A673 (cell line): ENCODE results near the gene PRL. TPM values are rescaled to one million over a fixed set of nuclear protein-coding genes. Genes with fewer than 3 reads are reported as not detected.

Source experiments
- BruUV-seq: library from RNA; stranded (reverse); fragments of 400-500 nt; replicated peaks from 2 replicates; lab custom pipeline; 2021; lab: Mats Ljungman, UMichigan
- CTCF ChIA-PET: fragments of 300-600 bp; sonication (Branson Sonifier 250); formaldehyde crosslinking; loops from one replicate; lab custom pipeline; 2022; ENCODE audit warnings: antibody characterized with exemption; lab: Charles Lee
- POLR2A ChIA-PET: fragments of 300-600 bp; sonication (Branson Sonifier 250); formaldehyde crosslinking; loops from one replicate; lab custom pipeline; 2022; ENCODE audit warnings: antibody characterized with exemption; ENCODE audit not compliant: low non-redundant PET; lab: Charles Lee
- DNase-seq: peaks from one replicate; pipeline ENCODE4 v3.0.0-alpha.2; 2015; ENCODE audit warnings: low spot score
- H3K27ac ChIP-seq: fragments of 200-600 bp; sonication (generic); 2 replicates; pipeline ENCODE4 v1.5.1; 2016; ENCODE audit warnings: mixed run types, low read depth, mild to moderate bottlenecking, mixed read lengths, antibody characterized with exemption, low read length; ENCODE audit not compliant: poor library complexity, severe bottlenecking
- H3K27me3 ChIP-seq: fragments of 200-600 bp; sonication (generic); replicated peaks from 2 replicates; pipeline ENCODE4 v1.6.1; 2017; ENCODE audit warnings: mixed run types, low read depth, mild to moderate bottlenecking, mixed read lengths, antibody characterized with exemption, low read length; ENCODE audit not compliant: insufficient read depth, poor library complexity
- H3K36me3 ChIP-seq: fragments of 200-600 bp; sonication (generic); 2 replicates; pipeline ENCODE4 v1.6.1; 2016; ENCODE audit warnings: mixed run types, mild to moderate bottlenecking, mixed read lengths, antibody characterized with exemption, low read length; ENCODE audit not compliant: insufficient read depth, poor library complexity, severe bottlenecking
- H3K4me1 ChIP-seq: fragments of 200-600 bp; sonication (generic); 2 replicates; pipeline ENCODE4 v1.6.1; 2017; ENCODE audit warnings: mixed run types, mild to moderate bottlenecking, mixed read lengths, antibody characterized with exemption, low read length; ENCODE audit not compliant: insufficient read depth, poor library complexity, severe bottlenecking
- H3K4me3 ChIP-seq: fragments of 200-600 bp; sonication (generic); 2 replicates; pipeline ENCODE4 v1.5.1; 2016; ENCODE audit warnings: low read depth, mixed run types, mild to moderate bottlenecking, mixed read lengths, low read length; ENCODE audit not compliant: poor library complexity, severe bottlenecking
- H3K9me3 ChIP-seq: fragments of 200-600 bp; sonication (generic); 2 replicates; pipeline ENCODE4 v1.6.1; 2016; ENCODE audit warnings: mixed run types, low read depth, mild to moderate bottlenecking, mixed read lengths, antibody characterized with exemption, low read length; ENCODE audit not compliant: poor library complexity, severe bottlenecking
- EZH2 ChIP-seq: fragments of 200-600 bp; sonication (generic); IDR thresholded peaks from 2 replicates; pipeline ENCODE4 v1.6.1; 2017; ENCODE audit warnings: borderline replicate concordance, low read depth, mild to moderate bottlenecking, mixed read lengths, antibody characterized with exemption, low read length; ENCODE audit not compliant: poor library complexity, severe bottlenecking
- intact Hi-C: fragments of 100-400 bp; cut with micrococcal nuclease; formaldehyde crosslinking; loops from one replicate; pipeline ENCODE4 v1.10.0; 2022; ENCODE audit not compliant: unreplicated experiment
- total RNA-seq: library from RNA; stranded (reverse); gene quantifications from 2 replicates; pipeline ENCODE4 v1.2.3, GENCODE V29; 2021
- TF ChIP-seq, protein P1 (sequence below): fragments of 300-800, 200-600 bp; sonication (generic); conservative IDR thresholded peaks from 2 replicates; pipeline ENCODE4 v1.5.1; 2017; ENCODE audit warnings: low read depth, mild to moderate bottlenecking, antibody characterized with exemption, low read length, moderate library complexity, mixed read lengths

The PRL gene
- total RNA-seq, 1 experiment from 2014 or later: not detected

DNA sequence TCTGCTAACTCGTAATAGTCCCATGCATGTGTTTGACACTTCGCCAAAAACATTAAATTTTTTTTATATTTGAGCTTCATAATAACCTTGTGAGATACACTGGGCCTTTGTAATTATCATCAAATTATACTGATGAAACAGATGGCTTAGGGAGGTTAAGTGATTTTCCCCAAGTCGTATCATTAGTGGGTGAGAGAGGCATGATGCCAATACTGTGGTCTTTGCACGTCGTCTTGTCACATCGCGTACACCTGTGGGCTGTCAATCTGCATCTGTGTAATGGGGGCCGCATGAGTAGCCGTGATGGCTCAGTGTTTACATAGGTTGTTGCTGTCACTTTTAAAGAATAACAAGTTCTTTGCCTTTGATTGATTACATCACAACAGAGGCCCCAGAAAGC is 1.7 kb downstream of the PRL start:
- intact Hi-C loops: no loop called here
- no peak for TF ChIP-seq EZH2
- TF ChIP-seq, protein P1, sequence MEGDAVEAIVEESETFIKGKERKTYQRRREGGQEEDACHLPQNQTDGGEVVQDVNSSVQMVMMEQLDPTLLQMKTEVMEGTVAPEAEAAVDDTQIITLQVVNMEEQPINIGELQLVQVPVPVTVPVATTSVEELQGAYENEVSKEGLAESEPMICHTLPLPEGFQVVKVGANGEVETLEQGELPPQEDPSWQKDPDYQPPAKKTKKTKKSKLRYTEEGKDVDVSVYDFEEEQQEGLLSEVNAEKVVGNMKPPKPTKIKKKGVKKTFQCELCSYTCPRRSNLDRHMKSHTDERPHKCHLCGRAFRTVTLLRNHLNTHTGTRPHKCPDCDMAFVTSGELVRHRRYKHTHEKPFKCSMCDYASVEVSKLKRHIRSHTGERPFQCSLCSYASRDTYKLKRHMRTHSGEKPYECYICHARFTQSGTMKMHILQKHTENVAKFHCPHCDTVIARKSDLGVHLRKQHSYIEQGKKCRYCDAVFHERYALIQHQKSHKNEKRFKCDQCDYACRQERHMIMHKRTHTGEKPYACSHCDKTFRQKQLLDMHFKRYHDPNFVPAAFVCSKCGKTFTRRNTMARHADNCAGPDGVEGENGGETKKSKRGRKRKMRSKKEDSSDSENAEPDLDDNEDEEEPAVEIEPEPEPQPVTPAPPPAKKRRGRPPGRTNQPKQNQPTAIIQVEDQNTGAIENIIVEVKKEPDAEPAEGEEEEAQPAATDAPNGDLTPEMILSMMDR: no peak
- Histone ChIP-seq H3K4me3 (no peak overlapping the region), H3K4me1 (no peaks in the 10 kb centered on the region), H3K27me3 (no peaks in the 10 kb centered on the region), H3K9me3 (no peaks in the 10 kb centered on the region), H3K27ac (no peak overlapping the region), H3K36me3 (no peaks in the 10 kb centered on the region)
- no TSS peak for BruUV-seq
- ChIA-PET POLR2A (no interaction called here), CTCF (no interaction called here)
- DNase-seq: no peak

DNA sequence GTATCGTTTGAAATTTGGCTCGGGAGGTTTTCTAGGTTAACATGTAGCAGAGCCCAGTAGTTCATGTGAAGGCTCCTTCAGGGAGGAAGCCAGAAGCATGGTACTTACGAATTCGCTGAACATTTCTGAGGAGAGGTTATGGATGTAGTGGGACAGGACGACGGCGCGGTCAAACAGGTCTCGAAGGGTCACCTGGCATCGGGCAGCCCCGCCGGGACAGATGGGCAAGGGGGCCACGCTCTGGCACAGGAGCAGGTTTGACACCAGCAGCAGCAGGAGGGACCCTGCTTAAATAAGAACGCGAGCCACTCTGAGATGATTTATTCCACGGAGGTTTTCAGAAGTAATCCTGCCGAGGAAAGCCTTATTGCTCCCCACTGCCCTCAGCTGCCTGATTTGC is 2.5 kb downstream of the PRL start:
- H3K27ac ChIP-seq: no peak overlapping the region
- CTCF ChIA-PET: no interaction called here
- no peak for DNase-seq
- no TSS peak for BruUV-seq
- H3K4me3 ChIP-seq: no peak overlapping the region
- no peaks in the 10 kb centered on the region for H3K4me1 ChIP-seq
- H3K9me3 ChIP-seq: no peaks in the 10 kb centered on the region
- no peaks in the 10 kb centered on the region for H3K36me3 ChIP-seq
- intact Hi-C loops: no loop called here
- no peaks in the 10 kb centered on the region for H3K27me3 ChIP-seq
- no peak for TF ChIP-seq EZH2
- POLR2A ChIA-PET: no interaction called here

DNA sequence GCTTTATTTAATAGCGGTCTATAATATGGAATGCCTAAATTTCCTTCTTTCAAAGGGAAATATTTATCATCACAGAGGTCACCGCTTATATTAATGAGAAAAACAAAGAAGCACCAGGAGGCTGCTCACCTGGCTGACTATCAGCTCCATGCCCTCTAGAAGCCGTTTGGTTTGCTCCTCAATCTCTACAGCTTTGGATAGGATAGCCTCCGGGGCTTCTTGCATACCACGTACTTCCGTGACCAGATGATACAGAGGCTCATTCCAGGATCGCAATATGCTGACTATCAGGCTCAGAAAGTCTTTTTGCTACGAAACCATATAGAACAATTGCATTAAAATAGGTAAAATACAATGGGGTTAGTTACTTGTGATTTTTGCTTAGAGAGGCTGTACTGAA is 6.8 kb downstream of the PRL start:
- DNase-seq: no peak
- Histone ChIP-seq H3K4me1 (no peaks in the 10 kb centered on the region), H3K4me3 (no peak overlapping the region), H3K27ac (no peak overlapping the region), H3K27me3 (no peaks in the 10 kb centered on the region), H3K36me3 (no peaks in the 10 kb centered on the region), H3K9me3 (no peaks in the 10 kb centered on the region)
- ChIA-PET POLR2A (no interaction called here), CTCF (no interaction called here)
- no TSS peak for BruUV-seq
- intact Hi-C loops: no loop called here
- TF ChIP-seq, protein P1: no peak
- no peak for TF ChIP-seq EZH2

DNA sequence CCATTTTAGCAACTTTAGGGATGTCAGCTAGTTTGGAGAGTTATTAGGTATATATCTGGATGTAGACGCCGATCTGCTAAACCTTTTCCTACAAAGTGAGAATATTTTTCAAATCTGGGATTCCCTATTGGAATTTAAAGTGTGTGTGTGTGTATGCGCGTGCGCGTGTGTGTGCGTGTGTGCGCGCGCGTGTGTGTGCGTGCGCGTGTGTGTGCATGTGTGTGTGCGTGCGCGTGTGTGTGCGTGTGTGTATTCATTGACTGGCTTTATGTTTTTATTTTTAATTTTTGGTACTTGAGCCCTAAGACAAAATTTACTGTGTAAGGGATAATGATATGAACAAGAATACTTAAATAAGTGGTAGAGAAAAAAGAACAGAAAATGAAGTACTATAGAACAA is 8.1 kb downstream of the PRL start:
- TF ChIP-seq, protein P1: no peak
- TF ChIP-seq EZH2: no peak
- CTCF ChIA-PET: no interaction called here
- Histone ChIP-seq H3K9me3 (no peaks in the 10 kb centered on the region), H3K4me3 (no peak overlapping the region), H3K4me1 (no peaks in the 10 kb centered on the region), H3K27ac (no peak overlapping the region), H3K36me3 (no peaks in the 10 kb centered on the region), H3K27me3 (no peaks in the 10 kb centered on the region)
- POLR2A ChIA-PET: no interaction called here
- DNase-seq: no peak
- BruUV-seq: no TSS peak
- intact Hi-C loops: no loop called here
